A673 (cell line): ENCODE measurements around the gene SYNGR3. TPM values are rescaled to one million over a fixed set of nuclear protein-coding genes. Genes with fewer than 3 reads are reported as not detected.

Source experiments
- BruUV-seq: library from RNA; stranded (reverse); fragments of 400-500 nt; replicated peaks from 2 replicates; lab custom pipeline; 2021; lab: Mats Ljungman, UMichigan
- CTCF ChIA-PET: fragments of 300-600 bp; sonication (Branson Sonifier 250); formaldehyde crosslinking; loops from one replicate; lab custom pipeline; 2022; ENCODE audit warnings: antibody characterized with exemption; lab: Charles Lee
- POLR2A ChIA-PET: fragments of 300-600 bp; sonication (Branson Sonifier 250); formaldehyde crosslinking; loops from one replicate; lab custom pipeline; 2022; ENCODE audit warnings: antibody characterized with exemption; ENCODE audit not compliant: low non-redundant PET; lab: Charles Lee
- DNase-seq: peaks from one replicate; pipeline ENCODE4 v3.0.0-alpha.2; 2015; ENCODE audit warnings: low spot score
- H3K27ac ChIP-seq: fragments of 200-600 bp; sonication (generic); 2 replicates; pipeline ENCODE4 v1.5.1; 2016; ENCODE audit warnings: mixed run types, low read depth, mild to moderate bottlenecking, mixed read lengths, antibody characterized with exemption, low read length; ENCODE audit not compliant: poor library complexity, severe bottlenecking
- H3K27me3 ChIP-seq: fragments of 200-600 bp; sonication (generic); replicated peaks from 2 replicates; pipeline ENCODE4 v1.6.1; 2017; ENCODE audit warnings: mixed run types, low read depth, mild to moderate bottlenecking, mixed read lengths, antibody characterized with exemption, low read length; ENCODE audit not compliant: insufficient read depth, poor library complexity
- H3K36me3 ChIP-seq: fragments of 200-600 bp; sonication (generic); 2 replicates; pipeline ENCODE4 v1.6.1; 2016; ENCODE audit warnings: mixed run types, mild to moderate bottlenecking, mixed read lengths, antibody characterized with exemption, low read length; ENCODE audit not compliant: insufficient read depth, poor library complexity, severe bottlenecking
- H3K4me1 ChIP-seq: fragments of 200-600 bp; sonication (generic); 2 replicates; pipeline ENCODE4 v1.6.1; 2017; ENCODE audit warnings: mixed run types, mild to moderate bottlenecking, mixed read lengths, antibody characterized with exemption, low read length; ENCODE audit not compliant: insufficient read depth, poor library complexity, severe bottlenecking
- H3K4me3 ChIP-seq: fragments of 200-600 bp; sonication (generic); 2 replicates; pipeline ENCODE4 v1.5.1; 2016; ENCODE audit warnings: low read depth, mixed run types, mild to moderate bottlenecking, mixed read lengths, low read length; ENCODE audit not compliant: poor library complexity, severe bottlenecking
- H3K9me3 ChIP-seq: fragments of 200-600 bp; sonication (generic); 2 replicates; pipeline ENCODE4 v1.6.1; 2016; ENCODE audit warnings: mixed run types, low read depth, mild to moderate bottlenecking, mixed read lengths, antibody characterized with exemption, low read length; ENCODE audit not compliant: poor library complexity, severe bottlenecking
- EZH2 ChIP-seq: fragments of 200-600 bp; sonication (generic); IDR thresholded peaks from 2 replicates; pipeline ENCODE4 v1.6.1; 2017; ENCODE audit warnings: borderline replicate concordance, low read depth, mild to moderate bottlenecking, mixed read lengths, antibody characterized with exemption, low read length; ENCODE audit not compliant: poor library complexity, severe bottlenecking
- intact Hi-C: fragments of 100-400 bp; cut with micrococcal nuclease; formaldehyde crosslinking; loops from one replicate; pipeline ENCODE4 v1.10.0; 2022; ENCODE audit not compliant: unreplicated experiment
- total RNA-seq: library from RNA; stranded (reverse); gene quantifications from 2 replicates; pipeline ENCODE4 v1.2.3, GENCODE V29; 2021
- TF ChIP-seq, protein P1 (sequence below): fragments of 300-800, 200-600 bp; sonication (generic); conservative IDR thresholded peaks from 2 replicates; pipeline ENCODE4 v1.5.1; 2017; ENCODE audit warnings: low read depth, mild to moderate bottlenecking, antibody characterized with exemption, low read length, moderate library complexity, mixed read lengths

SYNGR3 gene
- total RNA-seq, 1 experiment from 2014 or later, result 1.4 TPM

DNA sequence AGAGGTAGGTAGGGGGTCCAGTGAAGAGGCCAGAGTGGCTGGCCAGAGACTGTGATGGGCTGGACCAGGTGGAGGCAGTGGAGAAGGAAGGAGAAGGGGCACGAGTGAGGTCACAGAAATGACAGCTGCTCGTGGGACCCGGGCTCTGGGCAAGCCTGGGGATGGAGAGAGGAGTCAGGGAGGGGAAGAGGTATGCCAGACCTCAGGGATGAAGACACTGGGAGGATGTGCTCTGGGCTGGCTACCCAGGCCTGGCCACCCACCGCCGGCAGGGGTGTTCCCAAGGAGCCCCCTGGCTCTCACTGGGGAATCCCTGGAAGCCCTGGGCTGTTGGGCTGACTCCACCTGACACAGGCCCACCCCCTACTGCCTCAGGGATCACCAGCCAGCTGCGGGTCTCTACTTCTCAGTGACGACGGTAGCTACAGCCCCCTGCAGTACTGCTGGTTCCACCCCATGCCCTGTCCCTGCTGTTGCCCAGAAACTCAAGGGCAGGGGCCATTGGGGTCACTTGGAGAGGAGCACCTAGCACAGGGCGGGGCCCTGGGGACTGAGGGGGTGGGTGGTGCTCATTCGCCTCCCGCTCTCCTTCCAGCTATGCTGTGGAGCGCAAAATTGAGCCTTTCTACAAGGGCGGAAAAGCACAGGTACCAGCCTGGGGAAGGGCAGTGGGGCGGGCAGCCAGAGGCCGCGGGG lies 16.2 kb upstream of the SYNGR3 start:
- ChIA-PET POLR2A (no interaction called here), CTCF (no interaction called here)

DNA sequence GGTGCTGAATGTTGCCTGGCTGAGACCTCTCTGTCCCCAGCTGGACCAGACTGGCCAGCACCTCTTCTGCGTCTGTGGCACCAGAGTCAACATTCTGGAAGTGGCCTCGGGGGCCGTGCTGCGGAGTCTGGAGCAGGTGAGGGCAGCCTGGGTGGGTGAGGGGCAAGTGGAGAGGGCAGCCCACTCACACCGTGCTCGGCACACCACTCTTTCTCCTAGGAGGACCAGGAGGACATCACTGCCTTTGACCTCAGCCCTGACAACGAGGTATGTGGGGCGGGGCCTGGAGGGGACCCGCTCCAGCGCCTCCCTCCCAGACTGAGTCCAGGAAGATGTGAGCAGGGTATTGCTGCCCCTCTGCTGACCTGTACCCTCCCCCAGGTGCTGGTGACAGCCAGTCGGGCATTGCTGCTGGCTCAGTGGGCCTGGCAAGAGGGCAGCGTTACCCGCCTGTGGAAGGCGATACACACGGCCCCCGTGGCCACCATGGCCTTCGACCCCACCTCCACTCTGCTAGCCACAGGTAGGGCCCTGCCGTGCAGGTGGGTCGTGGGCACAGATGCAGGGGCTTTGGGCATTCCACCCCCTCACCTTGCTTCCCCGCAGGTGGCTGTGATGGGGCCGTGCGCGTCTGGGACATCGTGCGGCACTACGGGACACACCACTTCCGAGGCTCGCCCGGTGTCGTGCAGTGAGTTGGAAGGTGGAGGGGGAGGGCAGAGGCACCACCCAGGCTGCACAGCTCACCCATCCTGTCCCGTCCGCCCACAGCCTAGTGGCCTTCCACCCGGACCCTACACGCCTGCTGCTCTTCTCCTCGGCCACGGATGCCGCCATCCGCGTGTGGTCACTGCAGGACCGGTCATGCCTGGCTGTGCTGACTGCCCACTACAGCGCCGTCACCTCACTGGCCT lies 15.4 kb upstream of the SYNGR3 start:
- CTCF ChIA-PET, result no interaction called here
- TF ChIP-seq, protein P1, sequence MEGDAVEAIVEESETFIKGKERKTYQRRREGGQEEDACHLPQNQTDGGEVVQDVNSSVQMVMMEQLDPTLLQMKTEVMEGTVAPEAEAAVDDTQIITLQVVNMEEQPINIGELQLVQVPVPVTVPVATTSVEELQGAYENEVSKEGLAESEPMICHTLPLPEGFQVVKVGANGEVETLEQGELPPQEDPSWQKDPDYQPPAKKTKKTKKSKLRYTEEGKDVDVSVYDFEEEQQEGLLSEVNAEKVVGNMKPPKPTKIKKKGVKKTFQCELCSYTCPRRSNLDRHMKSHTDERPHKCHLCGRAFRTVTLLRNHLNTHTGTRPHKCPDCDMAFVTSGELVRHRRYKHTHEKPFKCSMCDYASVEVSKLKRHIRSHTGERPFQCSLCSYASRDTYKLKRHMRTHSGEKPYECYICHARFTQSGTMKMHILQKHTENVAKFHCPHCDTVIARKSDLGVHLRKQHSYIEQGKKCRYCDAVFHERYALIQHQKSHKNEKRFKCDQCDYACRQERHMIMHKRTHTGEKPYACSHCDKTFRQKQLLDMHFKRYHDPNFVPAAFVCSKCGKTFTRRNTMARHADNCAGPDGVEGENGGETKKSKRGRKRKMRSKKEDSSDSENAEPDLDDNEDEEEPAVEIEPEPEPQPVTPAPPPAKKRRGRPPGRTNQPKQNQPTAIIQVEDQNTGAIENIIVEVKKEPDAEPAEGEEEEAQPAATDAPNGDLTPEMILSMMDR, result no peak
- no peak for TF ChIP-seq EZH2
- no peak overlapping the region for H3K4me3 ChIP-seq
- no peaks in the 10 kb centered on the region for H3K9me3 ChIP-seq
- no TSS peak for BruUV-seq
- peaks cover 5% of the 10 kb centered on the region for H3K4me1 ChIP-seq
- H3K27me3 ChIP-seq, result no peaks in the 10 kb centered on the region
- peaks cover 28% of the 10 kb centered on the region for H3K36me3 ChIP-seq
- H3K27ac ChIP-seq, result no peak overlapping the region
- POLR2A ChIA-PET, result no interaction called here
- intact Hi-C loops, result no loop called here
- no peak for DNase-seq

More for the DNA sequence above, 16.2 kb upstream of the SYNGR3 start:
- peak overlapping the region; percentile 100 for H3K4me3 ChIP-seq
- no peak overlapping the region for H3K27ac ChIP-seq
- DNase-seq, result no peak
- no peaks in the 10 kb centered on the region for H3K27me3 ChIP-seq
- H3K9me3 ChIP-seq, result no peaks in the 10 kb centered on the region
- no TSS peak for BruUV-seq
- intact Hi-C loops, result no loop called here
- peaks cover 27% of the 10 kb centered on the region for H3K36me3 ChIP-seq
- H3K4me1 ChIP-seq, result peaks cover 5% of the 10 kb centered on the region
- TF ChIP-seq, protein P1, result no peak
- no peak for TF ChIP-seq EZH2

DNA sequence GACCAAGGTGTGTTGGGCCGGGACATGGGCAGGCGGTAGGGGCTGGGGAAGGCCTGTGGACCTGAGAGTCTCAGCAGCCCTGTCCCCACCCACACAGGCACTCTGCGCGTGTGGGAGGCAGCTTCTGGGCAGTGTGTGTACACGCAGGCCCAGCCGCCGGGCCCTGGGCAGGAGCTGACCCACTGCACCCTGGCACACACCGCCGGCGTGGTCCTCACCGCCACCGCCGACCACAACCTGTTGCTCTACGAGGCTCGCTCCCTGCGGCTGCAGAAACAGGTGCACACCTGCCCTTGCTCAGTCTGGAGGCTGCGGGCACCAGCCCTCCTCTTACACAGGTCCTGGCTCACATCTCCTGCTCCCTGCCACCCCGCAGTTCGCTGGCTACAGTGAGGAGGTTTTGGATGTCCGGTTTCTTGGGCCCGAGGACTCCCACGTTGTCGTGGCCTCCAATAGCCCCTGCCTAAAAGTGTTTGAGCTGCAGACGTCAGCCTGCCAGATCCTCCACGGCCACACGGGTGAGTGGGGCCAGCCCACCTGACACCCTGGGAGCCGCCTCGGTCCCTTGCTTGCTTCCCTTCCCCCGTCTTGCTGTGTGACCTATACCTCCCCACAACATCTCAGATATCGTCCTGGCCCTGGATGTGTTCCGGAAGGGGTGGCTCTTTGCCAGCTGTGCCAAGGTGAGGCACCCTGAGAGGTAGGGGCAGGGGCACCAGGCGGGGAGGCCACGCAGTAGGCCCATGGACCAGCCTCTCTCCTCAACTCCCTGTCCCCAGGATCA lies 14.1 kb upstream of the SYNGR3 start:
- POLR2A ChIA-PET, result no interaction called here
- H3K4me1 ChIP-seq, result peaks cover 5% of the 10 kb centered on the region
- CTCF ChIA-PET, result no interaction called here
- intact Hi-C loops, result no loop called here
- TF ChIP-seq, protein P1, result no peak
- no peak for TF ChIP-seq EZH2
- DNase-seq, result no peak
- H3K27me3 ChIP-seq, result no peaks in the 10 kb centered on the region
- H3K4me3 ChIP-seq, result no peak overlapping the region
- H3K27ac ChIP-seq, result no peak overlapping the region
- H3K9me3 ChIP-seq, result no peaks in the 10 kb centered on the region
- BruUV-seq, result no TSS peak
- H3K36me3 ChIP-seq, result peaks cover 28% of the 10 kb centered on the region
